Amniotic stem cell (primary cell): ENCODE results near the gene B4GALT6.

Experiments used
- DNase-seq: peaks from one replicate; lab custom pipeline; 2025; lab: John Stamatoyannopoulos, UW

Gene B4GALT6

GRCh38 chr18:31659576-31660177 is 24.7 kb downstream of the B4GALT6 start:
- no peak for DNase-seq

- DNase-seq, result no peak
Measured at GRCh38 chr18:31658670-31659575, 25.5 kb downstream of the B4GALT6 start.

GRCh38 chr18:31657823-31658669 is 26.3 kb downstream of the B4GALT6 start:
- DNase-seq, result no peak

GRCh38 chr18:31656754-31657153 is 27.6 kb downstream of the B4GALT6 start:
- no peak for DNase-seq

GRCh38 chr18:31655354-31655753 is 29.0 kb downstream of the B4GALT6 start:
- DNase-seq, result no peak

GRCh38 chr18:31652877-31653276 is 31.5 kb downstream of the B4GALT6 start:
- no peak for DNase-seq

- DNase-seq, result no peak
Measured at GRCh38 chr18:31652357-31652756, 32.0 kb downstream of the B4GALT6 start.

GRCh38 chr18:31651369-31651768 is 33.0 kb downstream of the B4GALT6 start:
- DNase-seq, result no peak

- DNase-seq, result no peak
Measured at GRCh38 chr18:31649978-31650719, 34.2 kb downstream of the B4GALT6 start.

- DNase-seq, result no peak
Measured at GRCh38 chr18:31649449-31649848, 34.9 kb downstream of the B4GALT6 start.

- no peak for DNase-seq
Measured at GRCh38 chr18:31648966-31649429, 35.4 kb downstream of the B4GALT6 start.

GRCh38 chr18:31648458-31648857 is 35.9 kb downstream of the B4GALT6 start:
- no peak for DNase-seq

GRCh38 chr18:31647127-31647753 is 37.1 kb downstream of the B4GALT6 start:
- no peak for DNase-seq

- DNase-seq, result no peak
Measured at GRCh38 chr18:31646332-31647126, 37.9 kb downstream of the B4GALT6 start.

GRCh38 chr18:31645411-31645810 is 39.0 kb downstream of the B4GALT6 start:
- DNase-seq, result no peak

GRCh38 chr18:31643003-31643402 is 41.4 kb downstream of the B4GALT6 start:
- no peak for DNase-seq

- DNase-seq, result no peak
Measured at GRCh38 chr18:31637445-31637844, 46.9 kb downstream of the B4GALT6 start.

GRCh38 chr18:31636387-31636786 is 48.0 kb downstream of the B4GALT6 start:
- no peak for DNase-seq

GRCh38 chr18:31634331-31634713 is 50.1 kb downstream of the B4GALT6 start:
- no peak for DNase-seq
